Activated CD4-positive, CD25-positive, alpha-beta regulatory T cell treated with anti-CD3 and anti-CD28 coated beads, Interleukin-2, amount 50 U/mL, for 16 hours (primary cell): ENCODE data around the gene ZNF385C.

Experiments used
- DNase-seq: peaks from one replicate; pipeline ENCODE4 v3.0.0-alpha.2; 2020; ENCODE audit warnings: low read depth, low spot score

The ZNF385C gene

DNA sequence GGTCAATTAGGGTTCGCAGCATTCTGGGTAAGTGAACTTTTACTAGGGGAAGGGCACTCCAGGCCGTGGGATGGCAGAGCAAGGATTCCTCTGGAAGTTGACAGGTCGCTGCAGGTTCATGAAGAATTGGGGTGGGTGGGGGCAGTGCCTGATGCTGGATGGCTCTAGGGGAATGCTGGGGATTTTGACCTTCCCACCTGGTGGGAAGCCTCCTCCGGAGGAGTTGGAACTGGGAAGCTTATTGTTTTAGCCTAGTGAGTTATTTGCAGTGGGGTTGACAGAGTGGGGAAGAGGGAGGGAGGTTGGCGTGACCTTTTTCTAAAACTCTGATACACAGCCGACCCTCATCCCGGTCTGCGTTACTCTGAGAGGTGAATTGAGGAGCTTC lies 47.3 kb downstream of the ZNF385C start:
- no peak for DNase-seq

DNA sequence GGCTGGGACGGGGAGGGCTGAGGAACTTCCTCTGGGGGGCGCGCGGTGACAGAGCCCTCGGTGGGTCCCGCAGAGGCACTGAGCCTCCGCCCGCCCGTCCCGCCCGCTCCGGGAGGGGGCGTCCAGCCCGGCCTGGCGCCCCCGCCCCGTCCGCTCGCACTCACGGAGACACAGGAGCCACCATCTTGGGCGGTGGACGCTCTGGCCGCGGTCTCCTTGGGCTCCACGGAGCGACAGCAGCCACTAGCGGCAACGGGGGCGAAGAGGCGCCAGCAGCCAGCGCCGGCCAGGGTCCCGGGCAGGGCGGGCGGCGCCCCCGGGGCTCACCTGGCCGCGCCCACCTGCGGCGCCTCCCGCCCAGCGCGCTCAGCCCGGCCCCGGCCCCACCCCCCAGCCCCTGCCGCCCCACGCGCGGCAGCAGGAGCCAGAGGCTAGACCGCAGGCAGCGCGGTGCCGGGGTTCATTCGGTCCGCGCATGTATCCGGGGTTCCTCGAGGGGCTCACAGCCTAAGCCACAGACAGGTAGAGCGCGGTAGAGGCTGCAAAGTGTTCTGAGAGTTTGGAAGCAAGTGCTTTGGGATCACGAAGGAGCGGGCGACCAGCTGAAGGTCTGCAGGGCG lies 47.8 kb downstream of the ZNF385C start, which contains the start of gene C17orf113:
Gene C17orf113 (minus strand): TSS at position 209 of the 620 bp plus-strand sequence. CDS start 7,225 bp downstream, outside the sequence.
- peak; percentile 11 for DNase-seq

DNA sequence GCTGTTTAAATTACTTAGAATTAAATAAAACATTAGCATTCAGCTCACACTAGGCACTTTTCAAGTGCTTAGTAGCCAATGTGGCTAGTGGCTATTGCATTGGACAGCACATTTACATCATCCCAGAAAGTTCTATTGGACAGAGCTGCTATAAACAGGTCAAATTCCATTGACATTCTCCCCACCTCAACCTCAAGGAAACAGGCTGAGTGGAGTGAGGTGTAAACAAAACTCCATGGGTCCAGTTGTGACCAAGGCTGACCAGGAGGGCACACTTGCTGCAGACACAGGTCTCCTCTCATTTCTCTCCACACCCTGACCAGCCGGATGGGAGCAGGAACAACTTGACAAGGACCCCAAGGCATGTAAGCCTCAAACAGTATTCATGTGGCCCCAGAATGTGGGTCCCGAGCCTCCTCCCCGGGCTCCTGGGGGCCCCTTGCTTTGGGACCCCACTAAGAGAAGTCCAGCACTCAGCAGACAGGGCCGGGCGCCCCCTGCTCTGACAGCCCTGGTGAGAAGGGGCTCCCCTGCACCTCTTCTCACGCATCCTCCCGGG lies 48.4 kb downstream of the ZNF385C start:
- DNase-seq: no peak

DNA sequence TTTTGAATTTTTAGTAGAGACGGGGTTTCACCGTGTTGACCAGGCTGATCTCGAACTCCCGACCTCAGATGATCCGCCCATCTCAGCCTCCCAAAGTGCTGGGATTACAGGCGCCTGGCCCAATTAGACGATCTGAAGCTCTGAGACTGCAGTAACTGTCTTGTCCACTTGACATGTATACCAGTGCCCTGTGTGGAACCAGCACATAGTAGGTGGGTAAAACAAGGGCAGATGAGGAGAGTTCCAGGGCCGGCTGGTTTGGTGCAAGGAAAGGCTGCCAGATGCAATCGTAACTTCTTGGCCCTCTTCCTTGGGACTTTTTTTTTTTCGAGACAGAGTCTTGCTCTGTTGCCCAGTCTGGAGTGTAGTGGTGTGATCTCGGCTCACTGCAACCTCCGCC lies 50.9 kb downstream of the ZNF385C start:
- no peak for DNase-seq

DNA sequence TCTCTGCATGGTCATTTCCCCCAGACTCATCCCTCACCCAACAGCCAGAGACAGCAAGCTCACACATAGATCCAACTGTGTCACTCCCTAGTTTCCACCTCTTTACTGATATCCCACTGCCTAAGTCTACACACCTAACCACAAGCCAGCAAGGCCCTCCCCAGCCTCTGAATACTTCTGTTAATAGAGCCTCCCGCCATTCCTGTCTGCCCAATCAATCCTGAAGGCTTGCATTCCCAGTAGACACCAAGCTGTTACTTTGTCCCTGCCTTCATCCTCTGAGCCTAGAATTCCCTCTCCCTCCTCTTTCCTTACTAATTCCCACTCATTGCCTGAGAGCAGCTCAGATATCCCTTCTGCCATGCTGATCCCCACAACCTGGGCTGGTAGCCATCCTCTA lies 52.6 kb downstream of the ZNF385C start:
- no peak for DNase-seq

DNA sequence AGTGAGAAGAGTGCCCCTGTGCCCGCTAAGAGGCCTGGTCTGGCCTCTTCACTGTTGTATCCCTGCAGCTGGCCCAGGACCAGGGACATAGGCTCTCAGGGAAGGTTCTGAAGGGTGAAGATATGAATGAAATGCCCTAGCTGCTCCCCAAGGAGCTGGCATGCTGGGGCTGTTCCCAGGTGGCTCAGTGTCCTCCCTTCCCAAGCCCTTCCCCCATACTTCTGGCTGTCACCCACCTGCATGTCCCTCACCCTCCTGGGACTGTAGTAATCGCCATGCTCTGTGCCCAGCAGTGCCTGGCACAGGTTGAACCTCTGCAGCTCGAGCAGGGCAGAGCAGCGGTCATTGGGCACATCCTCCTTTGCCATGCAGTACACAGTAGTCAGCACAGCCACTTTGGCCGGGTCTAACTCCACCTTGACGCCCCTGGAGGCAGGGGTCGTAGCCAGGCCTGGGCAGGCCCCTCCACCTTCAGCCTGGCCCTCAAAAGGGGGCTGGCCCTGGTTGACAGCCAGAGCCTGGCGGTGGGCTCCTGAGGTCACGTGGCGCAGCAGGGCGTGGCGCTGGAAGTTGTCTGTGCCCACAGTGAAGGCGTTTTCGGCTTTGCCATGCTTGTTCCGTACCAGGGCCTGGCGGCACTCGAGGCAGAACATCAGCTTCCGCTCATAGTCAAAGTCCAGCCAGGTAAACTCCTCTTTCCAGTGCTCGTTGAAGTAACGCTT lies 55.5 kb downstream of the ZNF385C start:
- DNase-seq: no peak

DNA sequence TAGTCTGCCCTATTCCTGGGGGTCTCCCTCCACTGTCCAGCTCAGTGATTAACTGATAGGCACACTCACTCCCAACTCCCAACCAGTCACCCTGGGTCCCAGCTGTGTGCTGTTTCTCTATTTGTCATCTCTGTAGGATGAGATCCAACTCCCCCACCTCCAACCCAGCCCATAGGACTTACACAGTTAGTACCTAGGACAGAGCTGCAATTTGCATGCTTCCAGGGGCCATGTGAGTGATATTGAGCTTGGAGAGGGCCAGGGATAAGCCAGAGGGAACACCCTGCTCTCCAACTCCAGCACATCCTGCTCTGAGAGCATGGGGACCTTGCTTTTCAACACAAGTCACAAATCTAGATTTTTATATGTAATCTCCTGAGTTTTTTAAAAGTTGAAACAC lies 56.7 kb downstream of the ZNF385C start:
- no peak for DNase-seq

DNA sequence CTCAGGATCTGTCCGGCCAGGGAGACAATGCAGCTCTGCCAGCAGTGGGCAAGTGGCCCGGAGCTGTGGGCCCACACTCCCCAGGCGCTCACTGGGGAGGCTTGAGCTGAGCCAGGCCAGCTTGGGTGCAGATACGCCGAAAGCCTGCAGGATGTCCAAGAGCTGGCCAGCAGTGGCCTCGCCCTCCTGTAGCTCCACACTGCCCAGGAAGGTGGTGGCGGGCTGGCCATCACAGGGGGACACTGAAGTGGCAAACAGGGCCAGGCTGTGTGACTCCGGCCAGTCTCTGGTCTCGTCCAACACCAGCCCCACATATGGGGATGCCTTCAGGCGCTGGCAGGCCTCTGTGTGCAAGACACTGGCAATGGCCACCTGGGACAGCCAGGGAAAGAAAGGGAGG lies 57.5 kb downstream of the ZNF385C start:
- DNase-seq: no peak

DNA sequence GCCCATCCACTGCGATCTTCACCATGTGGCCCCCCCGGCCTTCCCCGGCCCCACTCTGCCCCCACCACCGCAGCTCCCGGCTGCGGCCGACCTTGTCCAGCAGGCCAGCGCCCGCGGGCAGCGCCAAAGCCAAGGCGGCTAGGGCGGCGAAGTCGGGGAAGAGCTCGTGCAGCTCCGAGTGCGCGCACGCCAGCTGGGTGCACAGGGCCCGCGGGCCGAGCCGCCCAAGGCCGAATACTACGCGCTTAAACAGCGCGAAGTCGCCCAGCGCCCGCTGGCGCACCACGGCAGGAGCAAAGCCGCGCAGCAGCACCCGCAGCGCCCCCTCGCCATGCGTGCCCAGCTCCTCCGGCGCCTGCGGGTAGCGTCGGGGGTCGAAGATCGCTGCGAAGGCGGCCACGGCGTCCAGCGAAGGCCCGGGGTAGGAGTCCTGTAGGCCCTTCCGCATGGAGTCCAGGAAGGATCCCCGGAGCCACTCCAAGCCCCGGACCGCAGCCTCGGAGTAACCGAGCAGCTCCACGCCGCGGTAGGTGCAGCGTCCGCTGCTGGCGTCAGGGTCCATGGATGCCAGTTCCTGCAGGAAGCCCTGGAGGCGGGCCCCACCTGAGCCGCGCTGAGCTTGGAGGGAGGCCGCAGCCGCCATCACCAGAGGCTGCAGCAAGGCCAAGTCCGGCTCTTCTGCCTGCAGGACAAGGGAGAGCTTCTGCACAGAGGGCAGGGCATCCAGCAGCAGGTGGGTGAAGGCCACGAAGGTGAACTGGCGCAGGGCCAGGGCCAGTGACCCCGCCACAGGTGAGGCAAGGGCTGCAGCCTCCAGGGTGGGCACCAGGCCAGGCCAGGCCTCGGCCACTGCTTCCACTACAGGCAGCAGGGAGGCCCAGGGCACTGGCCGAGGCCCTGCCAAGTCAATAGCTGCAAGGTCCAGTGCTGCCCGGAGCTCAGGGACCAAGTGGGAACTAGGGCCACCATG lies 58.2 kb downstream of the ZNF385C start:
- DNase-seq: no peak

DNA sequence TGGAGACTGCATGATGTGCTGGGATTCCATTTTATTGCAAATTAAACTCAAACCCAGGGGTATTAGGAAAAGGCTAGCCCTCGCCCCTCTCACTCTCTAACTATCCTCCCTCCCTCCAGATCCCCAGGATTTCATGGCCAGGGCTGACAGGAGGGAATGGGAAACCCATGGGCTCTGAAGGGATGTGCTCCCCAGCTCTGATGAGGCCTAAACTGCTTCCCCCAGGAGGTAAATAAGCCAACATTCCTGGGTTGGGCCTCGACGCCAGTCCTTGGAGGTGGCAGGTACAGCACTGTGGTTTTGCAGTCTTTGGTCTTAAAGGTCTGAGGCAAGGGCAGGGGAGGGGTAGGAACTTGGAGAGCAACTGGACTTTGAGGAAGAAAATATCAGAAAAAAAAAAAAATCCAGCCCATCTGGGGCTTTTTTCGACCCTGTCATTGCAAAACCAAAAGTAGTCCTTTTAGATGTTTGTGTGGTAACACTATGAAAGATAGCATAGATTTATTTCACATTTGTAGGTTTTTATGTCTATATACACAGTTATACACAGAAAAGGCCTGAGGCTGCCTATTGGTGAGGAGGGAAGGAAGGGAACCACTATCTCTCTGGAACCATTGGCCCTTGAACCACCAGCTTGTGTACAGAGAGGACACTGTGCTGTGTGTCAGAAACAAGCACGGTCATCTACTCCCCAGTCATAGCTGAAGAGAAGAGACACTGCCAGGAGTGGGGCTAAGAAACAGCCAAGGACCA lies 59.9 kb downstream of the ZNF385C start:
- DNase-seq: no peak

DNA sequence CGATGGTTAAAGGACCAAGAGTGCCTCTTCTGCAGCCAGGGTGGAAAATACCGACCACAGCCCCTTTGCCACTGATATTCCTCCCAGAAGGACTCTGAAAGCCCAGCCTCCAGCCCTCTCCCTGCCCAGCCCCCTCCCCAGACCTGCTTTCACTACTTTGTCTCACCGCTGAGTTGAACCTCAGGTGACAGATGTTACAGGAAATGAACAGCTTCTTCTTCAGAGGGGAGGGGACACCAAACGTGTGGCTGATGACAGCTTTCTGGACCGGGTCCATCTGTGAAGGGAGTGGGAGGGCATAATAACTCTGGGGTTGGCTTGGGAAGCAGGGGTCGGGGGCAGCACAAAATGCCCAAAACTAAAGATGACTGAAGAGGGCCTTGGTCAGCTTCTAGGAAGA lies 64.2 kb downstream of the ZNF385C start:
- no peak for DNase-seq

DNA sequence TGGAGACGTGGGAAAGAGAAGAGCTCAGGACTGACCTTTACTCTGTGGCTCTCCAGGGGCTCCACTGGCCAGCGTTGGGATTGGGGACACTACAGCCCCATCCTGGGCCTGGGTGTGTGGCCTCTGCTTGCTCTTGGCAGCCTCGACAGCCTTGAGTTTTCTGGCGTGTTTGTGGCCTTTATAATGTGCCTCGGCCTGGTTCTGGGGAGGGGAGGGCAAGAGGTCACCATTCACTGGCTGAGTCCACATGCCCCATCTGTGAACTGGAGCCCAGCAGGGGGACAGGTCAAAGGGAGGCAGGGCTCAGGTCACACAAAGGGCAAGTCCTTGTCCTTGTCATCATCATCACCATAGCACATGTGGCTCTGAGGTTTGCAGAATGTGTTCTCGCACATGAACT lies 66.7 kb downstream of the ZNF385C start:
- DNase-seq: no peak

DNA sequence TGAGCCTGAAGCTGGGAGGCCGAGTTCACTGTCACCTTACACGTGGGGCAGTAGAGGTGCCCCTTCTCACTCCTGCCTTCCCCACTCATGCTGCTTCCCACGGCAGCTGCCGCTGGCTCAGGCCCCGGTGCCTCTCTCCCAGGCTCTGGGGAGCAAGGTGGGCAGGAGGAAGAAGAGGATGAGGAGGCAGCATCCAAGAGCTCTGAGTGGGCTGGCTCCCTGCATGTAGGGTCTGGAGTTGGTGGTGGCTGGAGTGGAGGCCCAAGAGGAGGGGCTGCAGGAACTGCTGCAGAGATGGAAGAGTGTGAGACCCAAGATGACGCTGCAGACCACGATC lies 69.5 kb downstream of the ZNF385C start:
- no peak for DNase-seq

DNA sequence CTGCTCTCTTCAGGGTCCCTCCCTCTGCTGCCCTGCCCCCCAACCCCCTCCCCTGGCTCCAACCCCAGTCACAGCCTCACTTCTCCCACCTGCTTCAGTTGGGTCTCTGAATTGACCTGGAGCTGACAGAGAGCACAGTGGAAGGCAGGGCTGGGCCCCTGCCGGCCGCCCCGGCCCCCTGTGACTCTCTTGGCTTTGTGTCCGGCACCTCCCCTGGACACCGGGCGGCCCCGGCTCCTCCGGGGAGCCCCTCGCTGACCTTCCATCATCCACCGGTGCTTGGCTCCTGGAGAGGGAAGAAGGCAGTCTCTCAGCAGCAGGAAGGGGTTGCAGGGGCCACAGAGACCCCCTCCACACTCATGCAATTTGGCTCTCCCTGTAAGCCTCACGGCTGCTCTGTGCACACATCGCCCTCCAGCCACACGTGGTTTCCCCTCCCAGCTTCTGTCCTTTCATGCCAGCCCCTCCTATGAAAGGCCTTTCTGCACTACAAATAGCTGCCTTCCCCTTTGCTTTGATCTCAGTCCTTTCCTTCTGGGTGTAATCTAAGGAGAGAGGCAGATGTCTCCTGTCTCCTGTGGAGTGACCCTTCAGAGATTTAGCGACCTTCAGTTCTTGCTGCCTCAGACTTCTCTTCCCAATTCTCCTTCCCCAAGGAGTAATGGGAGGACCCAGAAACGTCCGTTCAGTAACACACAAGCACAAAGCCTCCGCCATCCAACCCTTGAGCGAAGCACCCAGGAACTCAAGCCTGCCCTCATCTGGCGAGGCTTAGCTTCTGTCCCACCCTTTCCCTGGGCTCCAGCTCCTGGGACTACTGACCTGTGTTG lies 70.1 kb downstream of the ZNF385C start:
- DNase-seq: no peak

DNA sequence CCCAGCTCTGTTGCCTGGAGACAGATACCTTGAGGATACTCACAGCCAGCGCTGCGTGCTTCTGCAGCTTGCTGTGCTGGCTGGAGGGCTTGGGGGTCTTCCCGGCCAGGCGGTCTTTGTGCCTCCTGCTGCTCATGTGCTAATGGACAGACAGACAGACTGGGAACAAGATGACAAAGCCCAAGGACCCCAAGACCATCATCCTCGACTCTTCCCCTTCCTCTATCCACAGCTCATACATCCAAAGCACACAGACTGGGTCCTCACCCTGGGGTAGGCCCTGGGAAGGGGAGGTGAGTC lies 70.7 kb downstream of the ZNF385C start:
- no peak for DNase-seq

DNA sequence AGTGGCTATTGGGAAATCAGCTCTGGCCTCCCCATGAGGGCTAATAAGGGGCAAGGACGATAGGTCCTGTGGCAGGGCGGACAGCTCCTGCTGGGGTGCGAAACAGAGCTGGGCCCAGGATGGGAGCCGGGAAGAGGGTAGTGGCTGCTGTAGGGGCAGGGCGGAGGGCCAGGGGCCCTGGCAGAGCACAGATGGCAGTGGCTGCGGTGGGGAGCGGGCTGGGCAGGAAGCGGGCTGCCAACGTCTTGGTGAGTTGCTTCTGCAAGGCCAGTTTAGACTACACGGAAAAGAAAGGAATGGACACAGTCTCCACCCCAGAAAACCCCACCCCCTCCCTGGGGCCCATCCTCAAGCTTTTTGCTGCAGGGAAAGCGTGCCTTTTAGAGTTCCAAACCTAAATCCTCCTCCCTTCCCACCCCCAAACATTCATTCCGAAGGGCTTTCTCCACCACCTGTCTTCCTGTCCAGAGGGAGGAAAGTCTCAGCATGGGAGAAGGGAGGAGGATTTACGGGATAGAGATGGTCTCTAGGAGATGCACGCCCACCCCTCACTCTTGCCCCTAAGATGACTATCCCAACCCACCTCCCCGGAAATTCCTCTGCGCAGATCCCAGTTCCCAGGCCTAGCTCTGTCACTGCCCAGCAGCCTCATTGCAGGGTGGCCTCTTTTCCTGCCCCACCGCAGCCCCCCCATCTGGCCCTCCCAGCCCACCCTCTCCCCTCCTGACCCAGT lies 71.2 kb downstream of the ZNF385C start:
- DNase-seq: no peak

DNA sequence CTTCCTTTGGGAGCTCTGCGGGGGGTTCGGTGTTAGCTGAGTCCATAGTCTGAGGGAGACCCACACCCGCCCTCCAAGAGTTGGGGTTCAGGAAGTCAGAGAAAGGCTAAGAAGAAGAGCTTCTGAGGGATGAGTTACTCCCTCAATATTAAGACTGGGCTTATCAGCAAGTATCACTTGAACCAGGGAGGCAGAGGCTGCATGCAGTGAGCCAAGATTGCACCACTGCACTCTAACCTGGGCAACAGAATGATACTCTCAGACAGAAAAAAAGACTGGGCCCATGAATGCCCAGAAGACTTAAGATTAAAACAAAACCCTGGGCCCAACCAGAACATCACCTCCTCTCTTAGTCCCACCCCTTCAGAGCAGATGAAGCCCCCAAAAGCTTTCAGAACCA lies 72.3 kb downstream of the ZNF385C start:
- DNase-seq: no peak

DNA sequence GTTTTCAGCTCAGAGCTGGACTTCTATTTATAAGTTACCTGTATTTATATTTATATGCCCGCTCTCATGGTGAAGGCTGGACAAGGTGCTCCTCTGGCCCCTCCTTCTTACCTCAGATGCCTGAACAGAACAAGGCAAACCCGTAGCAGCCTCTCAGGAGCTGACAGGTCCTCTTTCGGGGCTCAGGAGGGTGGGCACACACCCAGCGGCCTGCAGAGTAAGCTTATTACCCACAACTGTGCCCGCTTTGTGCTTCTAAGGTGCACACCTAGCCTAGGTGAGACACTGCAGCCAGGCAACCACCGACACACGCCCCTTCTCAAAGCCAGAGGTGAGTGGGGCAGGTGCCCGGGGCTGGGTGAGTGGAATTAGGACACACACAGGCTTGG lies 73.1 kb downstream of the ZNF385C start:
- no peak for DNase-seq

DNA sequence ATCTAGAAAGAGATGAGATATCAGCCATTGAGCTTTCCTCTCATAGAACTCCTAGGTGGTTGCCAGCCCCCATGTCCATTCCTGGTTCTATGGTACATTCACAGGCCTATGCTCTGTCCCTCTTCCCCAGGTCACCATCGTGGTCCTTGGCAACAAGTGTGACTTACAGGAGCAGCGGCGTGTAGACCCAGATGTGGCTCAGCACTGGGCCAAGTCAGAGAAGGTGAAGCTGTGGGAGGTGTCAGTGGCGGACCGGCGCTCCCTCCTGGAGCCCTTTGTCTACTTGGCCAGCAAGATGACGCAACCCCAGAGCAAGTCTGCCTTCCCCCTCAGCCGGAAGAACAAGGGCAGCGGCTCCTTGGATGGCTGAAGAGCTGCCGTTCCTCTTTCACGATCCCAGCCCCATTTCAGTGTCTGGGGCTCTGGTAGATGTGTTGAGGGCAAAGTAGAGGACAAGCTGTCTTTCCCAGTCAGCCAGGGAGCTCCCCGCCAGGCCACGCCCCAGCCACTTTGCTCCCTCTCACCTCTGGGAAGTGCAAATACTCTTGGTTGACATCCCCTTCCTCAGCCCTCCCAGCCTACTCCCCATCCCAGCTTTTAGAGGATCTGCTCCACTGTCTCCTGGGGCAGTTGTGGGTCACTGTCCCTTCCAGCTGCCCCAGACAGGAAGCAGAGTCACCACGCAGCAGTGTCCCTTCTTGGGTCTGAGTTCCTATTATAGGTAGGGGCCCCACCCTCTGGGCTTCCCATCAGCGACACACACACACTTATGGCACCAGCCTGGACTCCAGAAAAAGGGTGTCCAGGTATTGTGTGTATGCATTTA lies 74.5 kb downstream of the ZNF385C start:
- no peak for DNase-seq
